Common myeloid progenitor, CD34-positive (primary cell): ENCODE data around the gene PTPRG.

Source experiments
- CTCF ChIA-PET: fragments of 350-600 bp; sonication (Branson Sonifier 250); formaldehyde crosslinking; loops from one replicate; lab custom pipeline; 2021; ENCODE audit warnings: antibody characterized with exemption; lab: Charles Lee
- POLR2A ChIA-PET: fragments of 350-600 bp; sonication (Branson Sonifier 250); formaldehyde crosslinking; loops from one replicate; lab custom pipeline; 2021; ENCODE audit warnings: antibody characterized with exemption; lab: Charles Lee
- DNase-seq, 3 donors: peaks; one replicate each; pipeline versions ENCODE4 v3.0.0 to v3.0.0-alpha.2; 2013
- H3K27ac ChIP-seq, 2 experiments: 1 replicate in 1 of 2; 2 replicates in 1 of 2; pipeline ENCODE4 v1.7.0; 2013; ENCODE audit warnings: inconsistent platforms in 2 of 2, low read length in 2 of 2, mild to moderate bottlenecking in 2 of 2, low read depth in 1 of 2, moderate library complexity in 1 of 2; ENCODE audit not compliant: severe bottlenecking in 2 of 2, insufficient read depth in 1 of 2, poor library complexity in 1 of 2
- H3K27me3 ChIP-seq, 5 experiments: replicated peaks in 2 of 5; 1 replicate in 3 of 5; 2 replicates in 2 of 5; pipeline versions ENCODE4 v1.6.1 to v1.7.0; 2013; ENCODE audit warnings: low read length in 4 of 5, mild to moderate bottlenecking in 2 of 5, moderate library complexity in 2 of 5, inconsistent platforms in 1 of 5; ENCODE audit not compliant: insufficient read depth in 5 of 5, control insufficient read depth in 4 of 5
- H3K36me3 ChIP-seq, 4 experiments: 1 replicate in 2 of 4; 2 replicates in 2 of 4; pipeline versions ENCODE4 v1.6.1 to v1.7.0; 2013; ENCODE audit warnings: low read length in 3 of 4, control low read depth in 1 of 4, mild to moderate bottlenecking in 1 of 4; ENCODE audit not compliant: control insufficient read depth in 4 of 4, insufficient read depth in 4 of 4
- H3K4me1 ChIP-seq, 4 experiments: 1 replicate in 3 of 4; 2 replicates in 1 of 4; pipeline versions ENCODE4 v1.6.1 to v1.7.1; 2013; ENCODE audit warnings: low read length in 3 of 4, mild to moderate bottlenecking in 3 of 4, control low read depth in 1 of 4, inconsistent platforms in 1 of 4, moderate library complexity in 1 of 4; ENCODE audit not compliant: control insufficient read depth in 4 of 4, insufficient read depth in 4 of 4; ENCODE audit errors: control extremely low read depth in 1 of 4
- H3K4me3 ChIP-seq, 7 experiments: 1 replicate in 4 of 7; 2 replicates in 3 of 7; pipeline versions ENCODE4 v1.5.1 to v1.7.0; 2013; ENCODE audit warnings: mild to moderate bottlenecking in 7 of 7, low read length in 6 of 7, moderate library complexity in 6 of 7, inconsistent platforms in 2 of 7, low read depth in 2 of 7, control low read depth in 1 of 7; ENCODE audit not compliant: insufficient read depth in 4 of 7, control insufficient read depth in 1 of 7; ENCODE audit errors: extremely low read depth in 1 of 7
- H3K9me3 ChIP-seq, 5 experiments: 1 replicate in 4 of 5; 2 replicates in 1 of 5; pipeline versions ENCODE4 v1.6.1 to v1.7.1; 2013; ENCODE audit warnings: low read length in 4 of 5, mild to moderate bottlenecking in 2 of 5, inconsistent platforms in 1 of 5, low read depth in 1 of 5, moderate library complexity in 1 of 5; ENCODE audit not compliant: control insufficient read depth in 4 of 5, insufficient read depth in 2 of 5; ENCODE audit errors: control extremely low read depth in 1 of 5
- WGBS: methylation state at CpG from one replicate; pipeline ENCODE4 v1.1.5; 2013; ENCODE audit not compliant: insufficient coverage; 5-methylcytosine and 5-hydroxymethylcytosine counted together

PTPRG gene

DNA sequence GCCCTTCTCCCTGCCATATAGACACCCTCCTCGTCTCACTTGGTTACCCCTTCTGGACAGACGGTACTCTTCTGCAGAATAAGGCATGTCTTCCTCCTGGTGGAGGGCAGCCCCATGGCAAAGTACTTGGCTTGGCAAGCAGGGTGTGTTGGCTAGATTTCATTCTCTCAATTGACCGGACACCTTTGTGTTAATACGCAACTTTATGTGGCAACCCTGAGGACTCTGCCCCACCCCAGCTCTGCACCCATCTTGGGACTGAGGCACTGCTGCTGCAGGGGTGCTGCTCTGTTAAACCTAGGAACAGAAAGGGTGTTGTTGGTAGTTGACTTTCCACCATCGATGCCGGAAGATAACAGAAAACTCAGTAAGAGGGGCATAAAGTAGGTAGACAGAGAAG is 55.2 kb downstream of the PTPRG start:
- Histone ChIP-seq H3K4me3 (no peak overlapping the region), H3K4me1 (no peaks in the 10 kb centered on the region), H3K27me3 (no peaks in the 10 kb centered on the region), H3K9me3 (no peaks in the 10 kb centered on the region), H3K36me3 (no peaks in the 10 kb centered on the region), H3K27ac (no peak overlapping the region)
- WGBS, result 100% methylated on average over 6 of the region's 6 CpGs
- ChIA-PET POLR2A (no interaction called here), CTCF (no interaction called here)
- no peak for DNase-seq

DNA sequence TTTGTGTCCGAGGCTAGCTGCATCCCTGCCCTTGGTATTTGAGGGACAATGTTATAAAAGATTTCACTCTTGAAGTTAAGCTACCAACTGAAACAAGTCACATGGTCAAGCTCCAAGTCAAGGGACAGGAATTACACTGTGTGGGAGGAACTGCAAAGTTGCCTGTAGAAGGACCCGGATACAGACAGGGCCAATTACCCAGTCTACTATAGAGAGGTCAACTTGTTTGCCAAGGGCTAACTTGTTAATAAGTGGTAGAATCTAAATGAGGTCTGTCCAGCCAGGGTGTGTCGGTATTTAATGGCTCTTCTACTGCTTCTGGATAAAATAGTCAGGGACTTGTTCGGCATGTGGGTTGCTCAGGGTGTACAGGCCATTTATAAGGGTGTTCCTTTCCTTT is 55.7 kb downstream of the PTPRG start:
- H3K9me3 ChIP-seq, result no peaks in the 10 kb centered on the region
- no peak for DNase-seq
- no peaks in the 10 kb centered on the region for H3K36me3 ChIP-seq
- no peaks in the 10 kb centered on the region for H3K4me1 ChIP-seq
- ChIA-PET CTCF (no interaction called here), POLR2A (no interaction called here)
- H3K27ac ChIP-seq, result no peak overlapping the region
- 90% methylated on average over 2 of the region's 4 CpGs for WGBS
- H3K27me3 ChIP-seq, result no peaks in the 10 kb centered on the region
- H3K4me3 ChIP-seq, result no peak overlapping the region

DNA sequence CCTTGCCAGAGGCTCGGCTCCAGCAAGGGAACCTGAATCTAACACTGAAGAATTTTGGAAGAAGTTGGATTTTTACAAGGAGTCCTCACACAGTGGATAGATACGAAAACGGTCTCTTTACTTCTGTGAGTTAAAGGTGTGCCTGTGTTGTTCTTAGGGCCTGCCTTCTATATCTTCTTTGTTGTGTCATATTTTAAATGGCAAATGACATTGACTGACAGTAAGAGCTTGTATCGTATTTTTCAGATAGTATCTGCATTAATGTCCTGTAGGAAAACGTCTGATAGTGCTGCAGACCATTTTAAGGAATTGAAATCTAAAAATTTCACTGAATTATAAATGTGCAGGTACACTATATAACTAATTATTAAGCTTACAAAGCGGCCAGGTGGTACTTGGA is 56.3 kb downstream of the PTPRG start:
- no peak for DNase-seq
- no peaks in the 10 kb centered on the region for H3K27me3 ChIP-seq
- H3K27ac ChIP-seq, result no peak overlapping the region
- H3K4me3 ChIP-seq, result no peak overlapping the region
- POLR2A ChIA-PET, result no interaction called here
- no peaks in the 10 kb centered on the region for H3K4me1 ChIP-seq
- CTCF ChIA-PET, result no interaction called here
- 100% methylated on average over 4 of the region's 6 CpGs for WGBS
- H3K9me3 ChIP-seq, result no peaks in the 10 kb centered on the region
- H3K36me3 ChIP-seq, result no peaks in the 10 kb centered on the region

DNA sequence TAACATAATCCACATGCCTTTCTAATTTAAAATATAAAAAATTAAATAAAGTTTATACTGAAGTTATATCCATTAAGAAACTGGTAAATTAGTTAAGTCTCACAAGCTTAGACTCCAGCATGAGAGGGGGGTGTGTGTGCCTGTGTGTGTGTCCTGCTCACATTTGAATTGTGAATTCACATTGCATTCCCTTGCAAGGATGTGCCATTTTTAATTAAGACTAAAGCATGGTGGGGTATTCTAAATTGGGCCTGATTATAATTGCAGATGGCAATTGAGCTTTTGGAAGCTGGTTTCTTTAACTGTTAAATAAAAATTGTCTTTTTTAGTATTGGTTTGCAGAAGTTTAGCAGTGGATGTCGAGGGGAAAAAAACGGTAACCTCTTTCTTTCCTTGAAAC is 56.9 kb downstream of the PTPRG start:
- H3K4me1 ChIP-seq, result no peaks in the 10 kb centered on the region
- H3K27ac ChIP-seq, result no peak overlapping the region
- WGBS, result no CpG with 5 or more reads among the region's 2 CpGs
- ChIA-PET CTCF (no interaction called here), POLR2A (no interaction called here)
- DNase-seq, result no peak
- no peaks in the 10 kb centered on the region for H3K27me3 ChIP-seq
- no peaks in the 10 kb centered on the region for H3K36me3 ChIP-seq
- H3K9me3 ChIP-seq, result no peaks in the 10 kb centered on the region
- H3K4me3 ChIP-seq, result no peak overlapping the region

DNA sequence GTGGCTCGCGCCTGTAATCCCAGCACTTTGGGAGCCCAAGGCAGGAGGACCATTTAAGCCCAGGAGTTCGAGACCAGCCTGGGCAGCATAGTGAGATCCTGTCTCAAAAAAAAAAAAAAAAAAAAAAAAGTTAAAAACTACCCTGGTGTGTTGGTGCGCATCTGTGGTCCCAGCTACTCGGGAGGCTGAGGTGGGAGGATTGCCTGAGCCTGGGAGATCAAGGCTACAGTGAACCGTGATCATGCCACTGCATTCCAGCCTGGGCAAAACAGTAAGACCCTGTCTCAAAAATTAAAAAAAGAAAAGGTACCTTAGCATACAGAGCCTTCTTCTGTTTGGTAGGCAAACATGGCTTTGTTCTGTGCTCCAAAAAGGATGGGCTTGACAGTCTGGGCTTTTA is 57.5 kb downstream of the PTPRG start:
- no peak overlapping the region for H3K4me3 ChIP-seq
- 100% methylated on average over 2 of the region's 6 CpGs for WGBS
- H3K27me3 ChIP-seq, result no peaks in the 10 kb centered on the region
- no peaks in the 10 kb centered on the region for H3K4me1 ChIP-seq
- H3K9me3 ChIP-seq, result no peaks in the 10 kb centered on the region
- CTCF ChIA-PET, result no interaction called here
- H3K36me3 ChIP-seq, result no peaks in the 10 kb centered on the region
- DNase-seq, result no peak
- POLR2A ChIA-PET, result no interaction called here
- H3K27ac ChIP-seq, result no peak overlapping the region

DNA sequence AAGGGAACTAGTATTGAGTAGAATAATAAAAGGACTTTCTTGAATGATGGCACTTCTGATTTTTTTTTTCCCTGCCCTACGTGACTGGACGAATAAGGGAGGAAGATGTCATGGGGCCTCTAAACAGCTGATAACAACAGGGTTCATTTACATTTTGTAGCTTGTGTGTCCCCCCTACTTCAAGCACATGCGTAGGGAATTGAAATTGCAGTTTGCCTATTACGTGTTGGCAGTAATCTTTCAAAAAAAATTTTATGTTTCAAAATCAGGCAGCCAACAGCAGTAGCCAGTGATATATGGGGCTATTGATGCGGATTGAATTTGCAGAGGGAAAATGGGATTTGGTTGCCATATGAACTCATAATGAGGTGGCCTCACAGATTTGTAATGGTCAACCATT is 58.7 kb downstream of the PTPRG start:
- CTCF ChIA-PET, result no interaction called here
- Histone ChIP-seq H3K9me3 (no peaks in the 10 kb centered on the region), H3K4me1 (no peaks in the 10 kb centered on the region), H3K36me3 (no peaks in the 10 kb centered on the region), H3K27me3 (no peaks in the 10 kb centered on the region), H3K27ac (no peak overlapping the region), H3K4me3 (no peak overlapping the region)
- WGBS, result 97% methylated on average over 3 of the region's 5 CpGs
- POLR2A ChIA-PET, result no interaction called here
- no peak for DNase-seq

DNA sequence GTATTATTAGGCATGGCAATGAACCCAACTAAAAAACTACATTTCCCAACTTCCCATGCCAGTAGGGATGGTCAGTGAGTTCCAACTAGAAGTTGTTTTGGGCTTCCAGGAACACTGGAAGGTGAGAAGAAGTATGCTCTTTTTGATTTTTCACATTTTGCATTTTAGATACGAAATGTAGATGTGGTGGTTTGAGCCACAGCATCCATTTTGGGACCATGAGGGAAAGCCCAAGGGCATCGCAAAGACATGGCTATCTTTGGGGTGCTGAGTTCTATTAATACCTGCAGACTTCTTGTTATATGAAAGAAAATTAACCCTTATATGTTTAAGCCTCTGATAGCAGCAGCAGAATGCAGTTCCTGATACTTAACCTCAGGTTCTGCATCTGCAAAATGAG is 62.9 kb downstream of the PTPRG start:
- H3K27me3 ChIP-seq, result no peaks in the 10 kb centered on the region
- H3K27ac ChIP-seq, result no peak overlapping the region
- DNase-seq, result no peak
- H3K4me1 ChIP-seq, result no peaks in the 10 kb centered on the region
- whole genome bisulfite sequencing, result 100% methylated on average over 2 of the region's 2 CpGs
- H3K36me3 ChIP-seq, result no peaks in the 10 kb centered on the region
- POLR2A ChIA-PET, result no interaction called here
- no peaks in the 10 kb centered on the region for H3K9me3 ChIP-seq
- CTCF ChIA-PET, result no interaction called here
- H3K4me3 ChIP-seq, result no peak overlapping the region
